HG02588 (cell line): ENCODE measurements around the gene SIKE1.
A peak's percentile ranks its signal among the peaks of the same experiment; 100 is the strongest.
"Not testable (repeated sequence)": the region's sequence is repeated elsewhere in the genome, so short reads cannot be mapped to it uniquely, and the experiment has no call there.

Experiments
- ATAC-seq: cut with Tn5 transposase; IDR thresholded peaks from one replicate; pipeline ENCODE4 v1.9.1; 2021; ENCODE audit warnings: mild to moderate bottlenecking, moderate library complexity; ENCODE audit not compliant: unreplicated experiment

SIKE1 gene

GRCh38 chr1:114756009-114756892, 24.2 kb downstream of the SIKE1 start:
- ATAC-seq, result peak; percentile 40

- no peak for ATAC-seq
These were observed 25.2 kb downstream of the SIKE1 start for GRCh38 chr1:114755006-114755931.

- not testable (repeated sequence) for ATAC-seq
These were observed 26.8 kb downstream of the SIKE1 start for GRCh38 chr1:114753702-114754101.

GRCh38 chr1:114753143-114753542, 27.3 kb downstream of the SIKE1 start:
- no peak for ATAC-seq

- ATAC-seq, result no peak
These were observed 29.7 kb downstream of the SIKE1 start for GRCh38 chr1:114750780-114751179.

- no peak for ATAC-seq
These were observed 30.6 kb downstream of the SIKE1 start for GRCh38 chr1:114749835-114750234.

GRCh38 chr1:114746450-114747121, 33.9 kb downstream of the SIKE1 start:
- ATAC-seq, result no peak

- no peak for ATAC-seq
These were observed 35.2 kb downstream of the SIKE1 start for GRCh38 chr1:114745291-114745690.

- ATAC-seq, result no peak
These were observed 38.3 kb downstream of the SIKE1 start for GRCh38 chr1:114741963-114742746.

- no peak for ATAC-seq
These were observed 40.2 kb downstream of the SIKE1 start for GRCh38 chr1:114740331-114740730.

- no peak for ATAC-seq
These were observed 43.1 kb downstream of the SIKE1 start for GRCh38 chr1:114737314-114737849.

- no peak for ATAC-seq
These were observed 45.0 kb downstream of the SIKE1 start for GRCh38 chr1:114735479-114735878.

- ATAC-seq, result no peak
These were observed 50.7 kb downstream of the SIKE1 start for GRCh38 chr1:114729782-114730181.

GRCh38 chr1:114728553-114728952, 51.9 kb downstream of the SIKE1 start:
- ATAC-seq, result no peak

- no peak for ATAC-seq
These were observed 55.3 kb downstream of the SIKE1 start for GRCh38 chr1:114725230-114725629.

- no peak for ATAC-seq
These were observed 56.6 kb downstream of the SIKE1 start for GRCh38 chr1:114723915-114724314.

GRCh38 chr1:114723457-114723856, 57.0 kb downstream of the SIKE1 start:
- ATAC-seq, result no peak

- no peak for ATAC-seq
These were observed 60.0 kb downstream of the SIKE1 start for GRCh38 chr1:114720492-114720891.
